ENCODE results near the gene FAM169A. TPM values are rescaled to one million over a fixed set of nuclear protein-coding genes. Genes with fewer than 3 reads are reported as not detected.

FAM169A gene
- total RNA-seq, 1 experiment from 2014 or later = 63.1 TPM

- Histone ChIP-seq H3K9me3 (ENCODE audit: control insufficient read depth, low read depth, low read length) (no peaks in the 10 kb centered on the region), H3K27me3 (ENCODE audit: insufficient read depth, low read length) (no peaks in the 10 kb centered on the region), H3K79me1 (ENCODE audit: insufficient read depth, low read depth, low read length, poor library complexity, severe bottlenecking) (no peaks in the 10 kb centered on the region), H3T11ph (ENCODE audit: low read length) (no peak overlapping the region), H2BK120ac (ENCODE audit: low read depth, low read length, poor library complexity, severe bottlenecking) (no peak overlapping the region), H3K14ac (ENCODE audit: insufficient read depth, low read length) (no peak overlapping the region), H3K79me2 (ENCODE audit: insufficient read depth, low read length) (peaks cover 1% of the 10 kb centered on the region; the same call in 1 of the 2 replicates), H4K8ac (replicated peaks; ENCODE audit: insufficient read length, low read depth, low read length) (no peak overlapping the region), H4K5ac (ENCODE audit: insufficient read length, low read depth, low read length) (no peak overlapping the region), H3K27ac (ENCODE audit: insufficient read length, low read depth, low read length) (no peak overlapping the region), H2BK15ac (ENCODE audit: low read depth, low read length) (no peak overlapping the region), H2AFZ (ENCODE audit: low read length) (no peak overlapping the region), H2BK20ac (ENCODE audit: low read depth, low read length, poor library complexity, severe bottlenecking) (no peak overlapping the region), H3K23me2 (ENCODE audit: insufficient read length, low read depth, low read length, poor library complexity, severe bottlenecking) (no peaks in the 10 kb centered on the region), H3K18ac (ENCODE audit: insufficient read length, low read depth, low read length) (no peak overlapping the region), H4K20me1 (ENCODE audit: control insufficient read depth, insufficient read depth, insufficient read length) (no peaks in the 10 kb centered on the region), H4K91ac (ENCODE audit: insufficient read length, low read depth, low read length) (no peak overlapping the region), H3K4ac (ENCODE audit: low read depth, low read length) (no peak overlapping the region), H2AK5ac (ENCODE audit: insufficient read length, low read length) (no peak overlapping the region), H3K4me2 (ENCODE audit: insufficient read depth, insufficient read length, low read length) (no peak overlapping the region), H2BK12ac (ENCODE audit: insufficient read length, low read depth, low read length) (no peak overlapping the region), H3K4me1 (ENCODE audit: insufficient read depth, low read length) (no peaks in the 10 kb centered on the region), H3K23ac (ENCODE audit: insufficient read length, low read depth, low read length) (no peak overlapping the region), H3K9ac (ENCODE audit: extremely low read depth, insufficient read length, low read length) (no peak overlapping the region), H3K56ac (ENCODE audit: insufficient read length, low read depth, low read length) (no peak overlapping the region), H2BK5ac (ENCODE audit: insufficient read length, low read length) (no peak overlapping the region)
- DNase-seq = no peak
- WGBS (ENCODE audit: extremely low coverage, insufficient read length, low lambda C conversion rate) = no CpG with 5 or more reads among the region's 6 CpGs
- peaks cover 69 to 84% (median 72%) of the 10 kb centered on the region in 3 experiments for H3K36me3 Mint-ChIP-seq (ENCODE audit: insufficient read depth in 1 of 3, low read depth in 3 of 3)
- H3K4me1 Mint-ChIP-seq = no peaks in the 10 kb centered on the region
- H3K4me3 Mint-ChIP-seq = no peak overlapping the region
- no peaks in the 10 kb centered on the region for H3K9me3 Mint-ChIP-seq
- 0 out of 7 replicates have a peak overlapping the region, but pooled peaks of 1 of the 3 experiments have one; percentile 3 for H3K27ac Mint-ChIP-seq
- TF ChIP-seq CTCF (conservative IDR thresholded peaks at IDR 0.05) = 0 out of 3 replicates have a peak, but pooled peaks have one; percentile 22
- no peaks in the 10 kb centered on the region for H3K27me3 Mint-ChIP-seq (ENCODE audit: low read depth)
Measured at GRCh38 chr5:74786851-74787250, 79.3 kb downstream of the FAM169A start.
